Measurements from ENCODE around the gene MCRIP1.

DNA sequence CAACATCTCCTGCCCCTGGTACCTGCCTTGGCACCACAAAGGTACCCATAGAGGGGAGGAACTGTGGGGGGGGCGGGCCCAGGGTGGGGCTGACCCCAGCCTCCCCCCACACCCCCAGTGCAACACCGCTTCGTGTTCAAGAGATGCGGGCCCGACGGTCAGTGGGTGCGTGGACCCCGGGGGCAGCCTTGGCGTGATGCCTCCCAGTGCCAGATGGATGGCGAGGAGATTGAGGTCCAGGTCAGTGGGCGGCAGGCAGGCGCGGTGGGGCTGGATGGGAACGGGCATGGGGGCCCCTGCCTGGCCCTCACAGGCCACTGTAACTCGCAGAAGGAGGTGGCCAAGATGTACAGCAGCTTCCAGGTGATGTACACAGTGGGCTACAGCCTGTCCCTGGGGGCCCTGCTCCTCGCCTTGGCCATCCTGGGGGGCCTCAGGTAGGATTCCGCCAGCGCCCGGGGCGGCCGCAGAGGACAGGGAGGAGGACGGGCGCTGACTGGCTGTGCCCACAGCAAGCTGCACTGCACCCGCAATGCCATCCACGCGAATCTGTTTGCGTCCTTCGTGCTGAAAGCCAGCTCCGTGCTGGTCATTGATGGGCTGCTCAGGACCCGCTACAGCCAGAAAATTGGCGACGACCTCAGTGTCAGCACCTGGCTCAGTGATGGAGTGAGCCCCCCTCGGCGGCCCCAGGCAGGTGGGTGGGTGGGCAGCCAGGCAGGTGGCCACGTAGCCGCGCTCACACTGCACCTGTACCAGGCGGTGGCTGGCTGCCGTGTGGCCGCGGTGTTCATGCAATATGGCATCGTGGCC lies 22.0 kb downstream of the MCRIP1 start:
- TF ChIP-seq POLR2A (IDR thresholded peaks at IDR 0.05): no peak
- no peak for TF ChIP-seq CTCF (IDR thresholded peaks at IDR 0.05)

All from thyroid gland (tissue), 4 donors.